Choroid plexus epithelial cell (primary cell): ENCODE results near the gene MICU2.

Source experiments
- DNase-seq: peaks from one replicate; pipeline ENCODE4 v3.0.0-alpha.2; 2010; ENCODE audit warnings: low read depth
- H3K4me3 ChIP-seq: 2 replicates; pipeline ENCODE4 v1.5.1; 2011; ENCODE audit warnings: low read depth, mild to moderate bottlenecking, control low read depth, low read length, moderate library complexity
- CTCF ChIP-seq: conservative IDR thresholded peaks from 2 replicates; pipeline ENCODE4 v1.5.1; 2011; ENCODE audit warnings: low read depth, mild to moderate bottlenecking, control low read depth, inconsistent platforms, low read length, moderate library complexity

Gene MICU2

GRCh38 chr13:21526707-21527540, 77.0 kb downstream of the MICU2 start:
- H3K4me3 ChIP-seq = no peak overlapping the region
- DNase-seq = no peak
- no peak for TF ChIP-seq CTCF

DNA sequence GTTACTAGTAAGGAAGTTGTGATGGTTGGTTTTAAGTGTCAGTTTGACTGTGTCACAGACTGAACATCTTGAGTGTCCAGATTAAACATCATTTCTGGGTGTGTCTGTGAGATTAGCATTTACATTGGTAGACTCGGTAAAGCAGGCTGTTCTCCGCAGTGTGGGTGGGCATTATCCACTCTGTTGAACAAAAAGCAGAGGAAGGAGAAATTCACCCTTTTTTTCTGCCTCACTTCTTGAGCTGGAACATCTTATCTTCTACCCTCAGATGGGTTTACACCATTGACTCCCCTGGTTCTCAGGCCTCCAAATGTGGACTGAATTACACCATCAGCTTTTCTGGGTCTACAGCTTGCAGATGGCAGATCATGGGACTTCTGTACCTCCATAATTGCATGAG, 81.1 kb downstream of the MICU2 start:
- TF ChIP-seq CTCF = no peak
- no peak for DNase-seq
- H3K4me3 ChIP-seq = no peak overlapping the region

DNA sequence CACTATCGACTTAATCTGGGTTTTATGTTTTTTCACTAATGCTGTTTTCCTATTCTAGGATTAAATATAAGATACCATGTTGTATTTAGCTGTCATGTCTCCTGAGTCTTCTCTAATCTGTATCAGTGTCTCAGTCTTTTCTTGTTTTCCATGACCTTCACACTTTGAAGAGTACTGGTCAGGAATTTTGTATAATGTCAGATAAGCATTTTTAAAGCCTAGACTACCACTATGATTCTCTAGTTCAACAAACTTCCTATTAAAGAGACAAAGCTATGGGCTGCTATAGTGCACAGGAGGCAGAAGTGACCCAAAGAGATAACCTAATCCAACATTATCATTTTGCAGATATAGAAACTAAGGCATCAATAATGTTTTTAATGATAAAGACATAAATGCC, 81.8 kb downstream of the MICU2 start:
- H3K4me3 ChIP-seq = no peak overlapping the region
- no peak for DNase-seq
- TF ChIP-seq CTCF = no peak

DNA sequence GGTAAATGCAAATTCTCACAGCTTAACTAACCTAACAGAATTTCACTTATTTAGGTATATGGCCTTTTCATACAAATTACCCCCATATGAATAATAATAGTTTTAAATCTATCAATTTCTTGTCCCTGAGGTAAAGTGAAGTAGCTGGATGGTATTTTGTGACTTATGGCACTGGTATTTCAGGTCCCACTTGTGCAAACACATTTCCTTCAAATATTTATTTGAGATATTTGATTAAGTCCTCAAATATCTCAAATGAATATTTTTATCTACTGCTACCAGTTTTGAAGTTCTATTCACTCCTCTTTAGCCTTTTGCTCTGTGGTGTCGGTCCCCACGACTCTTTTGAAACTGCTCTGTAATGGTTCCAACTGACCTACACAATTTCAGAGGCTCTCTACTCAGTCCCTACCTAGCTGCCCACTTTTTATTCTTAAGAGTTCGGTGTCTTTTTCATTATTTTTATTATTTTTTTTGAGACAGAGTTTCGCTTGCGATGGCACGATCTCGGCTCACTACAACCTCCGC, 85.3 kb downstream of the MICU2 start:
- no peak for DNase-seq
- TF ChIP-seq CTCF = no peak
- H3K4me3 ChIP-seq = no peak overlapping the region

- H3K4me3 ChIP-seq = no peak overlapping the region
- no peak for DNase-seq
- no peak for TF ChIP-seq CTCF
Observed at GRCh38 chr13:21517576-21517975, 86.4 kb downstream of the MICU2 start.

DNA sequence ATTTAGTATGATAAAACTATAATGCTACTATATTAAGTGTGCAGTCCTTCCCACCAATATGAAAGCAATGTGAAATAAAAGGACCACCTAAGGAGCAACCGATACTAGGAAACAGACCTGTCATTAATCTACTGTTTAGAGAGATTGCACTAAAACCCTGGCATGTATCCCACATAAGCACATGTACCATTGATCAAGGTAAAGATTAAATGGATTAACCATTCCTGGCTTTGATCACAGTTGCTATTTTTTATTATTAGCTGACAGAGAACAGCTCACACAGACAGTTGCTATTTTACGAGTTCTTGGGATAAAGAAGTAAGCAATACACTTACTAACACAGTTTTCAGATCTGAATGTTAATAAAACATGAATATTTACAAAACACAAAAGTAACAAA, 87.2 kb downstream of the MICU2 start:
- no peak for DNase-seq
- TF ChIP-seq CTCF = no peak
- H3K4me3 ChIP-seq = no peak overlapping the region

DNA sequence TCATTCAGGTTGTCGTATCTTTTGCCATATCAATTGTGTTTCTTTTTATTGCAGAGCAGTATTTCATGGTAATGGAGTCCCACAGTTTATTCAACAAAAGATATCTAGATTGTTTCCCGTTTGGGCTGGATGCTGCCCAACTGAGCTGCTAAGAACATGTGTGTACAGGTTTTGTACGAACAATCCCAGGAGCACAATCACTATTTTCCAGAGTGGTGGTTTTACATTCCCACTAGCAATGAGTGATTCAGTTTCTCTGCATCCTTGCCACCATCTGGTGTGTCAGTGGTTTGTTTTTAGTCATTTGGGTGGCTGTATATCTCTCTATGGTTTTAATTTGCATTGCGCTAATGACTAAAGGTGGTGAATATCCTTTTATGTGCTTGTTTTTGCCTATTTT, 92.1 kb downstream of the MICU2 start:
- no peak for TF ChIP-seq CTCF
- H3K4me3 ChIP-seq = no peak overlapping the region
- no peak for DNase-seq
